Activated T-cell treated with anti-CD3 and anti-CD28 coated beads for 24 hours (primary cell): ENCODE measurements around the gene NUDT16.
"Not testable (repeated sequence)": the region's sequence is repeated elsewhere in the genome, so short reads cannot be mapped to it uniquely, and the experiment has no call there.

Experiments used
- DNase-seq: peaks from one replicate; pipeline ENCODE4 v3.0.0-alpha.2; 2020; ENCODE audit warnings: low read depth

The NUDT16 gene

DNA sequence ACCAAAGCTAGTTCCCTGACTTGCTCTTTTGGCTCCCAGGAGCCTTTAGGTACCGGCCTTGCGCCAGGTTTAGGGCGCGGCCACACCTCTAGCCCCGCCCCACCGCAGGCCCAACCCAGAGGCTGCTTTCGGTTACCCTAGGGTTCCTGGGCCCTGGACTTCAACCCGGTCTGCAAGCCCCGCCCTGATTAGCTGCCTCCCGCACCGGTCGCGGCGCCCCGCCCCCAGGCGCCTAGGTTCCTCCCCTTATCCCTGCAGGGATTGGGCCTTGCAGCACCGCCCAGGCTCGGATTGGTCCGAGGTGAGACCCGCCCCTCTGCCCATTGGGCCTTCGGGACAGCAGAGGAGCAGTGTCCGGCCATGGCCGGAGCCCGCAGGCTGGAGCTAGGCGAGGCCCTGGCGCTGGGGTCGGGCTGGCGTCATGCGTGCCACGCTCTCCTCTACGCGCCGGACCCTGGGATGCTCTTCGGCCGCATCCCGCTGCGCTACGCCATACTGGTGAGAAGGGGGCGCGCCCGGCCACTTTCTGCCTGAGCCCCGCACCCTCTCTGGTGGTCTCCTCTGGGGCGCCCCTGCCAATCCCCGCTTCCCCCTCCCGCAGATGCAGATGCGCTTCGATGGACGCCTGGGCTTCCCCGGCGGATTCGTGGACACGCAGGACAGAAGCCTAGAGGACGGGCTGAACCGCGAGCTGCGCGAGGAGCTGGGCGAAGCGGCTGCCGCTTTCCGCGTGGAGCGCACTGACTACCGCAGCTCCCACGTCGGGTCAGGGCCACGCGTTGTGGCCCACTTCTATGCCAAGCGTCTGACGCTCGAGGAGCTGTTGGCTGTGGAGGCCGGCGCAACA is at the start of gene NUDT16:
TSS of gene NUDT16 (plus strand) at position 330 of the 847 bp plus-strand sequence. CDS start at position 361, 31 bp downstream.
- DNase-seq, result peak; percentile 93

DNA sequence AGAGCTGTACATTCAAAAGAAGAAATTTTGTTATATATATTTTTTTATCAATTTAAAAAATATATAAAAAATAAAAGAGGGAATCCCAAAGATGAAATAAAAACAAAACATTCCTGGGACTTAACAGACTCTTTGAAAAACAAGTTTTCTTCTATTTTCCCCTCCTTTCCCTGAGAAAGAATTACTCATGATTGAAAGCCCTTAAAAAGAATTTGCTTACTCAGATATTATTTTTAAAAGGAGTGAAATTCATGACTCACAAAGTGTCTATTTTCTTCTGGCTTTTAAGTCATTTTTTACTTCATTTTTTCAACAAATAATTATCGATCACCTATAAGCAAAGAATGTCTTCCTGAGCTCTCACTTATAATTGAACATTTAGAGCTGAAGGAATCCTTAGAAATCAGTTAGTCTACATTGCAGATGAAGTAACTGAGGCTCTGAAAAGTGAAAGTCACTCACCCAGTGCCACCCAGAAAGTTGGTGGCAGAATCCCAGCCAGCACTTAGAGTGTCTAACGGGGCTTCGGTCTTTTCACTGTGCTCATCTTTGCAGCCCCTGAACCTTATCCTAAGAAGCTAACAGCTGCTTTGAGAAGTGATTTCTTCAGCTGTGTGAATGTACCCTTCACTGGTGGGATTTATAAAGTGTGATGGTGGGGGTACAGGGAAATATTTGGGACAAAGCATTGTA is 42.5 kb upstream of the NUDT16 start:
- DNase-seq, result no peak

DNA sequence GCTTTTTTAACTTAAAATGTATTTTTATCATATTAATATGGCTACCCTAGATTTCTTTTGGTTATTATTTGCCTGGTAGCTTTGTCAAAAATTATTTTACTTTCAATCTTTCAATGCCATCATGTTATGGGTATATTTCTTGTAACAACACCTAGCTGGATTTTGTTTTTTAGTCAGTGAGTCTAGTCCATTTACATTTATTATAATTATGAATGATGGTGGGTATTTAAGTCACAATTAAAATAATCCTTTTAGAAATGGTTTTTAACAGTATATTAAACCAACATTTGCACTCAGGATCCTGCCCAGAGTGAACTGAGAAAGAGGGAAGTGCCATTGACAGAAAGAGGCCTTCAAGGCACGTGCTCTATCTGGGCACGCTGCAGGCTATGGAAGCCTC is 39.8 kb upstream of the NUDT16 start:
- DNase-seq, result no peak

- DNase-seq, result no peak
Measured at GRCh38 chr3:131348911-131349310, 32.7 kb upstream of the NUDT16 start.

DNA sequence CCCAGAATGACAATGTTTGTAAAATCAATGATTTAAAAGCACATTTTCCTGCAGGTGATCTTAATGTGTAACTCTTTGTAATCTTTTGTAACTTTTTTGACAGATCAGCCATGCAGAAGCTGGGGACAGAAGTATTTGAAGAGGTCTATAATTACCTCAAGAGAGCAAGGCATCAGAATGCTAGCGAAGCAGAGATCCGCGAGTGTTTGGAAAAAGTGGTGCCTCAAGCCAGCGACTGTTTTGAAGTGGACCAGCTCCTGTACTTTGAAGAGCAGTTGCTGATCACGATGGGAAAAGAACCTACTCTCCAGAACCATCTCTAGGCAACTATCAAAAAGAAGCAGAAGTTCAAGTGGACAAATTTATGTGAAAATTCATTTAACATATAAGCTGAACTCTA is 32.1 kb upstream of the NUDT16 start:
- DNase-seq, result no peak

DNA sequence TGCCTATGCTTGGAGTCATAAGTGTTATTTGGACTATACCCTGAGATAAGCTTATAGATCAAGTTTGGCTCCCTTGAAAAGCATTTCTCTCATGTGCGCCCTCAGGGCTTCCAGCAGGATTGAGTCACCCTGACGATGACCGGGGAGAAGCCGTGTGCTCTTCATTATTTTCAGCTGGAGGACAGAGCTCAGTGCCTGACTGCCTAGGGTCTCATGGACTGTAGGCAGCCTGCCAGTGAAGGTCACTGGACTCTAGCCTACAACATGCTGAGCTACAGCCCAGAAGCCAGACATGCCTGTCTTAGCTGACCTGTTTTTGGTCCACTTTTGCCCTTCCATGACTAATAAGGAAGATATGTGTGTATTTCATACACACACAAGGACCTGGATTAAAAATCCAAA is 31.6 kb upstream of the NUDT16 start:
- no peak for DNase-seq

- no peak for DNase-seq
Measured at GRCh38 chr3:131350506-131350905, 31.1 kb upstream of the NUDT16 start.

DNA sequence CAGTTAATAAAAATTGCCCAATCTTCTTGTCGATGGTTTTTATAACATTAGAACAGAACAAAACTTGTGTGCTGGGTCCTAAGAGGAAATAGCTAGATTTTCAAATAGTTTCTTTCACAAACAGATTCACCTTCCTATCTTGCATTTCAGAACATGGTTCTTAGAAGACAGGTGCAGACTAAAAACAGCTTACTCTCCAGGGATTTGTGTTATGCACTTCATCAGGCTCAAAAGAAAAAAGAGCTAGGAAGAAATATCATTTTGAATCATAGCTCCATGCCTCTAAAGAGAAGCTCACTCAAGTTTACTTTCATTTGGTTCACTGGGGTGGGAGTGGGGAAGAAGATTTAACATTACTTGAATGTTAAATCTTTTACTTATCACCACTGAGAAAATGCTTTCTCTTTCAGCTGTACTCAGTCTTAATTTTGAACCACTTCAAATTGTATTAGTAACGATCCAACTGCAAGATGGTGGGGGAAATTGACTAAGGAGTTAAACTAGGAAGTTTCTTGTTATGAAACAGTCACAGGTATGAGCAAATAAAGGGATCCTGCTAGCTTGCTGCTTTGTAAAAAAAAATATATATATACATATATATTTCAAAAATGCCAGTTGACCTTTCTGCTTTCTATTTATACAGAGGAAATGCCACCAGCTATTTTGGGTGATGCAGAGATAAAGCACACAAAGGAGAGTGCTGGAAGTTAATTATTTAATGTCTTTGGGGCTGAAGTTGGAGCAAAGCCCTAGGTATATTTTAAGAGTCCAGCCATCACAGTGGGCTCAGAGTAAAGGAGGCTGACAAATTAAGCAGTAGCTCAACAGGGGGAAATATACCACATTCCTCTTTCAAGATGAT is 28.3 kb upstream of the NUDT16 start:
- no peak for DNase-seq

DNA sequence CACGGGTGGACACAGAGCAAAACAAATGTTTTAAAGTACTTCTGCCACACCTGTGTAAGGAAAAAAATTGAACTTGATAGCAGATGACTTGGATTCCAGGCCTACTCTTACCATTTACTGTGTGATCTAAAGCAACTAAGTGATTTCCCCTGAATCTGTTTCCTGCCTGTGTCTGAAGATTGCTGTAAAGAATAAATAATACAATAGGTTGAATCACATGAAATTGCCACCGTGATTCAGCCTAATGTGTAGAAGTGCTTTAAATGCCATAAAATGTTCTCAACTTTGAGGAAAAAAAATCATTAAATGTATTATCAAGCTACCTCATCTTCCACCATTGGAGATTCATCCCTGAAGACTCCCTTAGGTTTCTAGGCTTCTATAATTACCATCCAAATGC is 27.6 kb upstream of the NUDT16 start:
- DNase-seq, result no peak

- DNase-seq, result no peak
Measured at GRCh38 chr3:131356006-131356595, 25.5 kb upstream of the NUDT16 start.

- no peak for DNase-seq
Measured at GRCh38 chr3:131357275-131357674, 24.3 kb upstream of the NUDT16 start.

DNA sequence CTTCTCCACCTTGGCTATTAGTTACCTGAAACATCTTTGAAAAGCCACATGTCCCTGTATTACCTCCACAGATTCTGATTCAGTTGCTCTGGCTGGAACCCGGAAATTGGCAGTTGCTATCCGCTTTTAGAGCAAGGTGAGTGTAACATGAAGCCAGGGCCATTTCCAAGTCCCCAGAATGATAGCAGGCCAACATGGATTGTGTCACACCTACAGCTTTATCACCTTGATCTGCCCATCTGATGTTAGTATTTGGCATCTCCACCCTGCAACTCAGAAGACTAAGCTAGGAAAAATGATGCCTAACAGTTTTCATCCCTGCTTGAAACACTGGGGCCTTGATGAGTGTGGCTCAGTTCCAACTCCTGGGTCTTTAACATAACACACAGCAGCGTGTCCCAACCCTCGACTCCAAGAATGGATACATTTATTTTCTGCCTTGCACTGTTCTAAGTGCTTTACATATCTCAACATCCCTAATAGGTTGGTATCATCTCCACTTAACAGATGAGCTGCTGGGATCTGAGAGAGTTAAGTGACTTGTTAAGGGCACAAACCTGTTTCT is 21.3 kb upstream of the NUDT16 start:
- no peak for DNase-seq

DNA sequence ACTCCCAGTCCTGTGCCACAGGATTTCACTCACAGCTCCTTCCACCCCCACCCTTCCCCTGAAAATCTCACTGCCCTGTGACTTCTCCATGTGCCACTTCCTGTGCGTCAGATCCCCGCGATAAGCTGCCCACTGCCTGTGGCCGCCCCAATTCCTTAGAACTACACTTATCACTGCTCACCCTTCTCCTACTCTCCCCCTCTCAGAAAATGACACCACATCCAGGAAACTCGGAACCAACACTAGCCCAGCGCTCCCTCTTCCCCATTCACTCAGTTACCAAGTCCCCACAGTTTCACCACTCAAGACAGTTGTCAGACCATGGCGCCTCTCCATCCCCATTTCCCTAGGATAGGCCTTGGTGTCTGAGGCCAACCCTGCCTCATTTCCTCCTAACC is 20.5 kb upstream of the NUDT16 start:
- DNase-seq, result not testable (repeated sequence)

DNA sequence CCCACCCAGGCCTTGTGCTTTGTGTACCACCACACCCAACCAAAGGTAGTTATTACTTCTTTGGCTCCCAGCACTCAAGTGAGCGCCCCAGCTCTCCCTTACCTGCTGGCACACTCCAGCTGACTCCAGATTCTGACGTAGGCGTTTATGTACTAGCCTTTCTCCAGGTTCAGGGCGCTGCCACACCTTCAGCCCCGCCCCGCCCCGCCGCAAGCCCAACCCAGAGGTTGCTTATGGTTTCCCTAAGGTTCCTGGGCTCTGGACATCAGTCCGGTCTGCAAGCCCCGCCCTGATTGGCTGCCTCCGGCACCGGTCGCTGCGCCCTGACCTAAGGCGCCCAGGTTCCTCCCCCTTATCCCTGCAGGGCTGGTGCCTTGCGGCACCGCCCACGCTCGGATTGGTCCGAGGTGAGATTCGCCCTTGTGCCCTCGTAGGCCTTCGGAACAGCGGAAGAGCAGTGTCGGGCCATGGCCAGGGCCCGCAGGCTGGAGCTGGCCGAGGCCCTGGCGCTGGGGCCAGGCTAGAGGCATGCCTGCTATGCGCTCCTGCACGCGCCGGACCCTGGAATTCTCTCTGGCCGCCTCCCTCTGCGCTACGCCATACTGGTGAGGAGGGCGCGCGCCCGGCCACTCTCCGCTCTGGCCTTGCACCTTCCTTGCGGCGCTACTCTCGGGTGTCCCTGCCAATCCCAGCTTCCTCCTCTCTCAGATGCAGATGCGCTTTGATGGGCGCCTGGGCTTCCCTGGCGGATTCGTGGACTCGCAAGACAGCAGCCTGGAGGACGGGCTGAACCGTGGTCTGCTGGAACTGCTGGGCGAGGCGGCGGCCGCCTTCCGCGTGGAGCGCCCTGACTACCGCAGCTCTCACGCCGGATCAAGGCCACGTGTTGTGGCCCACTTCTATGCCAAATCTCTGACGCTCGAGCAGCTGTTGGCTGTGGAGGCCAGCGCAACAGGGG is 19.8 kb upstream of the NUDT16 start:
- DNase-seq, result no peak

DNA sequence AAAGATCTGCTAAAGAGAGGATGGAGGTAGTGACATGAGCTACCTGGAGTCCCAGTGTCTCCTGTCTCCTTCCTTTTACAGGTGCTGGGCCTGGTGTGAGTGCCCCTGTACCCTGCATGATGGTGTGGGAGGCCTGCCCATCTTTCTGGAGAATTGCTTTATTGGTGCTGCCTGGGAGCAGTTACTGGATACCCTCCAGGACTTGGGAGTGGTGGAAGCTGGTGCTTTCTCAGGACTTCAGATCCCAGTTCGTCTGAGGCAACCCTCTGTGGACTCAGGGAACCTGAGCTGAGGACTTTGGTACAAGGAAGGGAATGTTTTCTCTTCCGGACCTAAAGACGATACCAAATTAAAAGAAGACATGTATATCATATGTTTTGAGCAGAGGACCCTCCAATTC is 18.3 kb upstream of the NUDT16 start:
- no peak for DNase-seq

- DNase-seq, result no peak
Measured at GRCh38 chr3:131370935-131371687, 10.5 kb upstream of the NUDT16 start.

DNA sequence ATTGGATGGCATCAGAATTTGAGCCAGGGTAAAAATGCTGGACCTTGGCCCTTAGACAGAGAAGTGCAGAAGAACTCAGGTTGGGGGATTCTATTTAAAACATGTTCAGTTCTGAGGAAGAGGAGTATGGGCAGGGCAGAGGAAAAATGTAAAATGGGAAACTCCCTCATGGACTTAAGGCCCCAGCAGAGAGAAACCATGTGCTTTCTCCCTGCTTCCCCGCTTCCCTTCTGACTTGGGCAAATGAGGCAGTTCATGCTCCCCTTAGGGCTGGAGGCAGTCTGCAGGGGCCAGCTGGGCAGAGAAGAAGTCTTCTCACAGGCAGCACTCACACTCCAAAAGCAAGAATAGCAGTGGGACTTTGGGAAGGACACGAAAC is 9.9 kb upstream of the NUDT16 start:
- no peak for DNase-seq

DNA sequence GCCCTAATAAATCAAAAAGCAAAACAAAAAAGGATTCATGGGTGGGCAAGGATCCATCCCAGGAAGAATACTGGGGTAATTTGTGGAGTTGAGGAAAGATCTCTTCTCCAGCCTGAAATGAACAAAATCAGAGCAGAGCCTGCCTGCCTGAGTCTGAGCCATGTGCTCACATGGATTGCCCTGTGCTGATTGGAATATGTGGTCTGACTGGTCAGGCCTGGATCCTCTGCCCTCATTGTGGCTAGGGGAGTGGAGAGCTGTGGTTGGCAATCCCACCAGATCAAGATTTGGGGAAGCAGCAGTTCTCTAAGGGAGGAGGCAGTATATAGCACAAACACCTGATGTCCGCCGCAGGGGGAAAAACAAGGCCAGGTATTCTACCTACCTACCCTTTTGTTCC is 6.8 kb upstream of the NUDT16 start:
- no peak for DNase-seq

GRCh38 chr3:131380821-131381444 is 641 bp upstream of the NUDT16 start:
- DNase-seq, result not testable (repeated sequence)
